ENCODE results near the gene DECR2. TPM values are rescaled to one million over a fixed set of nuclear protein-coding genes. Genes with fewer than 3 reads are reported as not detected.

Gene DECR2
- total and polyA plus RNA-seq, 2 of the 13 experiments (the other 11 are each of a cell fraction or from before 2014, with no cell fraction given), result 36.3 to 44.6 TPM

DNA sequence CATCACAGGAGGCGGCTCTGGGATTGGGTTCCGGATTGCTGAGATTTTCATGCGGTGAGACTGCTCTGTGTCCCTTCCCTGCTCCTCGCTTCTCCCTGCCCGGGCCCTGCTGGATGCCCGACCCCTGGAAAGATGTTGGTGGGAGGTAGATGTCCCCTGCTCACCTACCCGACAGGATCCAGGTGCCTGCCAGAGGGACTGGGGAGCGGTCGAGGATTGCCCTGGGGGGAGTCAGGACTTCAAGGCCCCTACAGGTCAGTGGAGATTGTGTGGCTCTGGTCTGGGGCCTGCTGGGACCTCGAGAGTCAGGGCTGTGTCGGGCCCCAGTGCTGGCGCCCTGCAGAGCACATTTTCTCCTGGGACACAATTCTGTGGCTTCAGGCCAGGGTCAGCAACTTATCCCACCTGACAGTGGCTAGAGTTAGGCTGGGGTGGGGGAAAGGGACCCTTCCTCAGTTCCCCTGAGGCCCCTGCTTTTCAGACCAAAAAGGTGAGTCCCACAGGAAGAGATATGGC lies 3.3 kb downstream of the DECR2 start (continued):
- no peak for TF ChIP-seq MAZ (IDR thresholded peaks at IDR 0.05; ENCODE audit: borderline replicate concordance, low read depth, low read length)
- no peak for TF ChIP-seq MAZ (CRISPR knock-in tag; IDR thresholded peaks at IDR 0.05; ENCODE audit: low read depth)
- TF ChIP-seq, protein P1, sequence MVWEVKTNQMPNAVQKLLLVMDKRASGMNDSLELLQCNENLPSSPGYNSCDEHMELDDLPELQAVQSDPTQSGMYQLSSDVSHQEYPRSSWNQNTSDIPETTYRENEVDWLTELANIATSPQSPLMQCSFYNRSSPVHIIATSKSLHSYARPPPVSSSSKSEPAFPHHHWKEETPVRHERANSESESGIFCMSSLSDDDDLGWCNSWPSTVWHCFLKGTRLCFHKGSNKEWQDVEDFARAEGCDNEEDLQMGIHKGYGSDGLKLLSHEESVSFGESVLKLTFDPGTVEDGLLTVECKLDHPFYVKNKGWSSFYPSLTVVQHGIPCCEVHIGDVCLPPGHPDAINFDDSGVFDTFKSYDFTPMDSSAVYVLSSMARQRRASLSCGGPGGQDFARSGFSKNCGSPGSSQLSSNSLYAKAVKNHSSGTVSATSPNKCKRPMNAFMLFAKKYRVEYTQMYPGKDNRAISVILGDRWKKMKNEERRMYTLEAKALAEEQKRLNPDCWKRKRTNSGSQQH (CRISPR knock-in tag; IDR thresholded peaks at IDR 0.05; ENCODE audit: low read depth), result no peak
- 0 out of 2 replicates have a peak, but pooled peaks have one; percentile 0 for TF ChIP-seq ZNF335 (CRISPR knock-in tag; IDR thresholded peaks at IDR 0.05)
- TF ChIP-seq BORCS8-MEF2B (CRISPR knock-in tag; IDR thresholded peaks at IDR 0.05), result no peak
- no peak for TF ChIP-seq STAG1 (CRISPR knock-in tag; IDR thresholded peaks at IDR 0.05)
- no peak for TF ChIP-seq KDM4B (CRISPR knock-in tag; IDR thresholded peaks at IDR 0.05)
- no peak for TF ChIP-seq ZNF749 (CRISPR knock-in tag; IDR thresholded peaks at IDR 0.05; ENCODE audit: borderline replicate concordance)
- no peak for TF ChIP-seq PITX1 (CRISPR knock-in tag; IDR thresholded peaks at IDR 0.05)
- TF ChIP-seq KLF11 (CRISPR knock-in tag; IDR thresholded peaks at IDR 0.05), result no peak
- no peak for TF ChIP-seq ZNF224 (CRISPR knock-in tag; IDR thresholded peaks at IDR 0.05)
- TF ChIP-seq ATAD3A (CRISPR knock-in tag; IDR thresholded peaks at IDR 0.05), result no peak
- no peak for TF ChIP-seq SALL1 (CRISPR knock-in tag; IDR thresholded peaks at IDR 0.05)
- TF ChIP-seq ZNF713 (CRISPR knock-in tag; IDR thresholded peaks at IDR 0.05), result no peak
- TF ChIP-seq, protein P2, sequence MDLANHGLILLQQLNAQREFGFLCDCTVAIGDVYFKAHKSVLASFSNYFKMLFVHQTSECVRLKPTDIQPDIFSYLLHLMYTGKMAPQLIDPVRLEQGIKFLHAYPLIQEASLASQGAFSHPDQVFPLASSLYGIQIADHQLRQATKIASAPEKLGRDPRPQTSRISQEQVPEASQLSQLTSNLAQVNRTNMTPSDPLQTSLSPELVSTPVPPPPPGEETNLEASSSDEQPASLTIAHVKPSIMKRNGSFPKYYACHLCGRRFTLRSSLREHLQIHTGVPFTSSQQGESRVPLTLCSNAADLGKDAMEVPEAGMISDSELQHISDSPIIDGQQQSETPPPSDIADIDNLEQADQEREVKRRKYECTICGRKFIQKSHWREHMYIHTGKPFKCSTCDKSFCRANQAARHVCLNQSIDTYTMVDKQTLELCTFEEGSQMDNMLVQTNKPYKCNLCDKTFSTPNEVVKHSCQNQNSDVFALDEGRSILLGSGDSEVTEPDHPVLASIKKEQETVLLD (CRISPR knock-in tag; IDR thresholded peaks at IDR 0.05; ENCODE audit: low read depth), result no peak
- TF ChIP-seq, protein P3, sequence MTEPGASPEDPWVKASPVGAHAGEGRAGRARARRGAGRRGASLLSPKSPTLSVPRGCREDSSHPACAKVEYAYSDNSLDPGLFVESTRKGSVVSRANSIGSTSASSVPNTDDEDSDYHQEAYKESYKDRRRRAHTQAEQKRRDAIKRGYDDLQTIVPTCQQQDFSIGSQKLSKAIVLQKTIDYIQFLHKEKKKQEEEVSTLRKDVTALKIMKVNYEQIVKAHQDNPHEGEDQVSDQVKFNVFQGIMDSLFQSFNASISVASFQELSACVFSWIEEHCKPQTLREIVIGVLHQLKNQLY (CRISPR knock-in tag; IDR thresholded peaks at IDR 0.05), result no peak
- TF ChIP-seq, protein P4, sequence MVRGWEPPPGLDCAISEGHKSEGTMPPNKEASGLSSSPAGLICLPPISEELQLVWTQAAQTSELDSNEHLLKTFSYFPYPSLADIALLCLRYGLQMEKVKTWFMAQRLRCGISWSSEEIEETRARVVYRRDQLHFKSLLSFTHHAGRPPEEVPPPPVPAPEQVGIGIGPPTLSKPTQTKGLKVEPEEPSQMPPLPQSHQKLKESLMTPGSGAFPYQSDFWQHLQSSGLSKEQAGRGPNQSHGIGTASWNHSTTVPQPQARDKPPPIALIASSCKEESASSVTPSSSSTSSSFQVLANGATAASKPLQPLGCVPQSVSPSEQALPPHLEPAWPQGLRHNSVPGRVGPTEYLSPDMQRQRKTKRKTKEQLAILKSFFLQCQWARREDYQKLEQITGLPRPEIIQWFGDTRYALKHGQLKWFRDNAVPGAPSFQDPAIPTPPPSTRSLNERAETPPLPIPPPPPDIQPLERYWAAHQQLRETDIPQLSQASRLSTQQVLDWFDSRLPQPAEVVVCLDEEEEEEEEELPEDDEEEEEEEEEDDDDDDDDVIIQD (CRISPR knock-in tag; IDR thresholded peaks at IDR 0.05; ENCODE audit: low read depth), result no peak
- no peak for TF ChIP-seq GLI4 (CRISPR knock-in tag; IDR thresholded peaks at IDR 0.05; ENCODE audit: borderline replicate concordance)
- TF ChIP-seq ZNF138 (CRISPR knock-in tag; IDR thresholded peaks at IDR 0.05; ENCODE audit: low read depth), result no peak
- TF ChIP-seq, protein P5, sequence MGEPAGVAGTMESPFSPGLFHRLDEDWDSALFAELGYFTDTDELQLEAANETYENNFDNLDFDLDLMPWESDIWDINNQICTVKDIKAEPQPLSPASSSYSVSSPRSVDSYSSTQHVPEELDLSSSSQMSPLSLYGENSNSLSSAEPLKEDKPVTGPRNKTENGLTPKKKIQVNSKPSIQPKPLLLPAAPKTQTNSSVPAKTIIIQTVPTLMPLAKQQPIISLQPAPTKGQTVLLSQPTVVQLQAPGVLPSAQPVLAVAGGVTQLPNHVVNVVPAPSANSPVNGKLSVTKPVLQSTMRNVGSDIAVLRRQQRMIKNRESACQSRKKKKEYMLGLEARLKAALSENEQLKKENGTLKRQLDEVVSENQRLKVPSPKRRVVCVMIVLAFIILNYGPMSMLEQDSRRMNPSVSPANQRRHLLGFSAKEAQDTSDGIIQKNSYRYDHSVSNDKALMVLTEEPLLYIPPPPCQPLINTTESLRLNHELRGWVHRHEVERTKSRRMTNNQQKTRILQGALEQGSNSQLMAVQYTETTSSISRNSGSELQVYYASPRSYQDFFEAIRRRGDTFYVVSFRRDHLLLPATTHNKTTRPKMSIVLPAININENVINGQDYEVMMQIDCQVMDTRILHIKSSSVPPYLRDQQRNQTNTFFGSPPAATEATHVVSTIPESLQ (CRISPR knock-in tag; conservative IDR thresholded peaks at IDR 0.05), result no peak
- 0 out of 2 replicates have a peak, but pooled peaks have one; percentile 7 for TF ChIP-seq MED1 (CRISPR knock-in tag; IDR thresholded peaks at IDR 0.05)
- TF ChIP-seq, protein P6, sequence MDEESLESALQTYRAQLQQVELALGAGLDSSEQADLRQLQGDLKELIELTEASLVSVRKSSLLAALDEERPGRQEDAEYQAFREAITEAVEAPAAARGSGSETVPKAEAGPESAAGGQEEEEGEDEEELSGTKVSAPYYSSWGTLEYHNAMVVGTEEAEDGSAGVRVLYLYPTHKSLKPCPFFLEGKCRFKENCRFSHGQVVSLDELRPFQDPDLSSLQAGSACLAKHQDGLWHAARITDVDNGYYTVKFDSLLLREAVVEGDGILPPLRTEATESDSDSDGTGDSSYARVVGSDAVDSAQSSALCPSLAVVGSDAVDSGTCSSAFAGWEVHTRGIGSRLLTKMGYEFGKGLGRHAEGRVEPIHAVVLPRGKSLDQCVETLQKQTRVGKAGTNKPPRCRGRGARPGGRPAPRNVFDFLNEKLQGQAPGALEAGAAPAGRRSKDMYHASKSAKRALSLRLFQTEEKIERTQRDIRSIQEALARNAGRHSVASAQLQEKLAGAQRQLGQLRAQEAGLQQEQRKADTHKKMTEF (CRISPR knock-in tag; IDR thresholded peaks at IDR 0.05), result no peak
- TF ChIP-seq ZFY (CRISPR knock-in tag; IDR thresholded peaks at IDR 0.05), result peak; percentile 46; the same call in 1 of the 2 replicates

Data from HepG2 (cell line).